Measurements from ENCODE around the gene NADK2. TPM values are rescaled to one million over a fixed set of nuclear protein-coding genes. Genes with fewer than 3 reads are reported as not detected.

Gene NADK2
- total and polyA plus RNA-seq, 2 donors (not counting 3 experiments of a cell fraction or from before 2014, with no cell fraction given), result 4.0 to 20.3 TPM

GRCh38 chr5:36170832-36171424 is 70.8 kb downstream of the NADK2 start:
- no peak for TF ChIP-seq POLR2A (IDR thresholded peaks at IDR 0.05; ENCODE audit: low read depth, low read length)
- no peak for TF ChIP-seq GATA2 (IDR thresholded peaks at IDR 0.05; ENCODE audit: insufficient read depth, insufficient read length, low read depth, low read length)
- no TSS peak for BruUV-seq (replicated peaks)
- Histone ChIP-seq H3K9me3 (replicated peaks; ENCODE audit: control insufficient read depth, insufficient read depth, low read length) (no peaks in the 10 kb centered on the region), H3K4me1 (ENCODE audit: control insufficient read depth, extremely low read depth, insufficient read depth, low read length) (no peaks in the 10 kb centered on the region), H2AFZ (ENCODE audit: low read depth, low read length) (no peak overlapping the region), H3K9me1 (replicated peaks; ENCODE audit: control insufficient read depth, extremely low read depth, insufficient read depth, low read length) (no peaks in the 10 kb centered on the region), H3K27ac (ENCODE audit: insufficient read depth, low read depth, low read length) (no peak overlapping the region), H3K9ac (replicated peaks; ENCODE audit: extremely low read depth, insufficient read depth, low read length) (no peak overlapping the region), H3K4me3 (replicated peaks in 1 of 3; ENCODE audit: insufficient read depth in 1 of 3, low read depth in 1 of 3, low read length in 3 of 3) (no peak overlapping the region), H3K4me2 (ENCODE audit: insufficient read depth, low read length) (no peak overlapping the region), H3K27me3 (ENCODE audit: control insufficient read depth in 2 of 2, insufficient read depth in 2 of 2, low read length in 2 of 2) (no peaks in the 10 kb centered on the region), H4K20me1 (replicated peaks; ENCODE audit: control insufficient read depth, extremely low read depth, insufficient read depth, low read length) (no peaks in the 10 kb centered on the region), H3K79me2 (ENCODE audit: control insufficient read depth, insufficient read depth, low read length) (no peaks in the 10 kb centered on the region), H3K36me3 (ENCODE audit: control insufficient read depth in 2 of 2, extremely low read depth in 1 of 2, insufficient read depth in 2 of 2, low read length in 2 of 2) (peaks cover 4 to 15% of the 10 kb centered on the region in 2 experiments)
- POLR2A ChIA-PET, result no interaction called here
- dilution Hi-C loops (cut with MboI; ENCODE audit: extremely low pct_ligation_motif_present, low sequenced_read_pairs), result no loop called here
- no peak for DNase-seq (ENCODE audit: low read depth, low spot score)
- intact Hi-C loops (cut with micrococcal nuclease), result loop anchor here (10.0 kb wide), 1 partner anchor 224 kb away; no protein-coding TSS in a partner anchor
- no peak for FAIRE-seq
- CTCF ChIA-PET, result interaction anchor here (0.7 to 1.5 kb wide), 2 partner anchors 11 to 92 kb away, joined by 3 read pairs; no protein-coding TSS in a partner anchor

DNA sequence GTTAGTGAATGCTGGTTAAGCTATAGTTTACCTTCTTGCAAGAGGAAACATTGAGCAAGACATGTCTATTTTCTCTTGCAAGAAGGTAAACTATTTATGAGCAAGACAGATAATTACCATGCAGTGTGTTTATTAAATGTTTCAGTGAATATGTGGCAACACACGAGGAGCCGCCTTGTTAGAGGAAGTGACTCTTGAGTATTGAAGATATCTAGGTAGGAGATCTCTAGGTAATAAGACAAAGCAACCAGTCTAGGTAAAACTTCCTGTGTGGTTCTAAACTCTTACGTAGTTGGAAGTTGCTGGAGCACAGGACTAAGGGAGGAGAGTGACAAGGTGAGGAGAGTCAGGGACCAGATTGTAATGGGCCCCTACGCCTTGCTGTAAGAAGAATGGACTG is 73.0 kb downstream of the NADK2 start:
- Histone ChIP-seq H2AFZ (ENCODE audit: low read depth, low read length) (no peak overlapping the region), H3K4me3 (replicated peaks in 1 of 3; ENCODE audit: insufficient read depth in 1 of 3, low read depth in 1 of 3, low read length in 3 of 3) (no peak overlapping the region), H3K79me2 (ENCODE audit: control insufficient read depth, insufficient read depth, low read length) (peaks cover 2% of the 10 kb centered on the region), H3K4me1 (ENCODE audit: control insufficient read depth, extremely low read depth, insufficient read depth, low read length) (no peaks in the 10 kb centered on the region), H3K9ac (replicated peaks; ENCODE audit: extremely low read depth, insufficient read depth, low read length) (no peak overlapping the region), H3K27ac (ENCODE audit: insufficient read depth, low read depth, low read length) (no peak overlapping the region), H3K36me3 (ENCODE audit: control insufficient read depth in 2 of 2, extremely low read depth in 1 of 2, insufficient read depth in 2 of 2, low read length in 2 of 2) (peaks cover 7 to 20% of the 10 kb centered on the region in 2 experiments), H3K9me1 (replicated peaks; ENCODE audit: control insufficient read depth, extremely low read depth, insufficient read depth, low read length) (no peaks in the 10 kb centered on the region), H3K27me3 (ENCODE audit: control insufficient read depth in 2 of 2, insufficient read depth in 2 of 2, low read length in 2 of 2) (no peaks in the 10 kb centered on the region), H3K9me3 (replicated peaks; ENCODE audit: control insufficient read depth, insufficient read depth, low read length) (no peaks in the 10 kb centered on the region), H4K20me1 (replicated peaks; ENCODE audit: control insufficient read depth, extremely low read depth, insufficient read depth, low read length) (no peaks in the 10 kb centered on the region), H3K4me2 (ENCODE audit: insufficient read depth, low read length) (no peak overlapping the region)
- POLR2A ChIA-PET, result no interaction called here
- FAIRE-seq (no peak), DNase-seq (ENCODE audit: low read depth, low spot score) (no peak)
- CTCF ChIA-PET, result interaction anchor here (0.8 to 3.5 kb wide), 2 partner anchors 10 to 57 kb away, joined by 3 to 20 read pairs; no protein-coding TSS in a partner anchor
- BruUV-seq (replicated peaks), result no TSS peak
- dilution Hi-C loops (cut with MboI; ENCODE audit: extremely low pct_ligation_motif_present, low sequenced_read_pairs) (no loop called here), intact Hi-C loops (cut with micrococcal nuclease) (no loop called here)
- TF ChIP-seq, protein P1, sequence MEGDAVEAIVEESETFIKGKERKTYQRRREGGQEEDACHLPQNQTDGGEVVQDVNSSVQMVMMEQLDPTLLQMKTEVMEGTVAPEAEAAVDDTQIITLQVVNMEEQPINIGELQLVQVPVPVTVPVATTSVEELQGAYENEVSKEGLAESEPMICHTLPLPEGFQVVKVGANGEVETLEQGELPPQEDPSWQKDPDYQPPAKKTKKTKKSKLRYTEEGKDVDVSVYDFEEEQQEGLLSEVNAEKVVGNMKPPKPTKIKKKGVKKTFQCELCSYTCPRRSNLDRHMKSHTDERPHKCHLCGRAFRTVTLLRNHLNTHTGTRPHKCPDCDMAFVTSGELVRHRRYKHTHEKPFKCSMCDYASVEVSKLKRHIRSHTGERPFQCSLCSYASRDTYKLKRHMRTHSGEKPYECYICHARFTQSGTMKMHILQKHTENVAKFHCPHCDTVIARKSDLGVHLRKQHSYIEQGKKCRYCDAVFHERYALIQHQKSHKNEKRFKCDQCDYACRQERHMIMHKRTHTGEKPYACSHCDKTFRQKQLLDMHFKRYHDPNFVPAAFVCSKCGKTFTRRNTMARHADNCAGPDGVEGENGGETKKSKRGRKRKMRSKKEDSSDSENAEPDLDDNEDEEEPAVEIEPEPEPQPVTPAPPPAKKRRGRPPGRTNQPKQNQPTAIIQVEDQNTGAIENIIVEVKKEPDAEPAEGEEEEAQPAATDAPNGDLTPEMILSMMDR (IDR thresholded peaks at IDR 0.05; ENCODE audit: extremely low read depth in 1 of 2, insufficient read depth in 1 of 2, low read depth in 1 of 2, low read length in 2 of 2), result no peak

Data from endothelial cell of umbilical vein (primary cell).